Neutrophil (primary cell): Measurements from ENCODE around the gene DOCK3.

Experiments used
- H3K27ac ChIP-seq: fragments of 200-600 bp; sonication (generic); 2 replicates; pipeline ENCODE4 v1.5.1; 2016; ENCODE audit warnings: mild to moderate bottlenecking, moderate library complexity
- H3K27me3 ChIP-seq: fragments of 200-600 bp; sonication (generic); 2 replicates; pipeline ENCODE4 v1.6.0; 2016; ENCODE audit warnings: mild to moderate bottlenecking
- H3K36me3 ChIP-seq: fragments of 200-600 bp; sonication (generic); 2 replicates; pipeline ENCODE4 v1.5.1; 2017
- H3K4me1 ChIP-seq, 2 experiments: fragments of 200-600 bp in 1 of 2; sonication (generic) in 1 of 2; 1 replicate in 1 of 2; 2 replicates in 1 of 2; pipeline versions ENCODE4 v1.5.1 to v1.6.1; 2013 to 2016; ENCODE audit warnings: low read depth in 1 of 2, low read length in 1 of 2, mild to moderate bottlenecking in 1 of 2, moderate library complexity in 1 of 2; ENCODE audit not compliant: control insufficient read depth in 1 of 2, insufficient read depth in 1 of 2
- H3K4me3 ChIP-seq, 2 experiments: fragments of 200-600 bp in 1 of 2; sonication (generic) in 1 of 2; 1 replicate in 1 of 2; 2 replicates in 1 of 2; pipeline ENCODE4 v1.5.1; 2013 to 2016; ENCODE audit warnings: low read depth in 1 of 2, low read length in 1 of 2, mild to moderate bottlenecking in 1 of 2, moderate library complexity in 1 of 2
- H3K9me3 ChIP-seq: fragments of 200-600 bp; sonication (generic); 2 replicates; pipeline ENCODE4 v1.5.1; 2016
- CTCF ChIP-seq: fragments of 200-600 bp; sonication (generic); IDR thresholded peaks from 2 replicates; pipeline ENCODE4 v1.5.1; 2016; ENCODE audit warnings: antibody characterized with exemption

Gene DOCK3

GRCh38 chr3:51216291-51216690 is 541.6 kb downstream of the DOCK3 start:
- H3K4me1 ChIP-seq = no peaks in the 10 kb centered on the region
- H3K9me3 ChIP-seq = no peaks in the 10 kb centered on the region
- no peak for TF ChIP-seq CTCF
- no peaks in the 10 kb centered on the region for H3K27me3 ChIP-seq
- no peaks in the 10 kb centered on the region for H3K36me3 ChIP-seq
- H3K27ac ChIP-seq = no peak overlapping the region
- no peak overlapping the region for H3K4me3 ChIP-seq

GRCh38 chr3:51221959-51222358 is 547.2 kb downstream of the DOCK3 start:
- no peaks in the 10 kb centered on the region for H3K36me3 ChIP-seq
- no peaks in the 10 kb centered on the region for H3K9me3 ChIP-seq
- no peaks in the 10 kb centered on the region for H3K4me1 ChIP-seq
- H3K27me3 ChIP-seq = no peaks in the 10 kb centered on the region
- TF ChIP-seq CTCF = no peak
- H3K4me3 ChIP-seq = no peak overlapping the region
- H3K27ac ChIP-seq = no peak overlapping the region

GRCh38 chr3:51224283-51224682 is 549.6 kb downstream of the DOCK3 start:
- H3K36me3 ChIP-seq = no peaks in the 10 kb centered on the region
- no peak overlapping the region for H3K27ac ChIP-seq
- H3K4me3 ChIP-seq = no peak overlapping the region
- no peaks in the 10 kb centered on the region for H3K4me1 ChIP-seq
- TF ChIP-seq CTCF = no peak
- no peaks in the 10 kb centered on the region for H3K27me3 ChIP-seq
- H3K9me3 ChIP-seq = no peaks in the 10 kb centered on the region

GRCh38 chr3:51224843-51225242 is 550.1 kb downstream of the DOCK3 start:
- Histone ChIP-seq H3K9me3 (no peaks in the 10 kb centered on the region), H3K4me1 (no peaks in the 10 kb centered on the region), H3K27me3 (no peaks in the 10 kb centered on the region), H3K36me3 (no peaks in the 10 kb centered on the region), H3K4me3 (no peak overlapping the region), H3K27ac (no peak overlapping the region)
- TF ChIP-seq CTCF = no peak

GRCh38 chr3:51242939-51243338 is 568.2 kb downstream of the DOCK3 start:
- peak overlapping the region in 1 of 2 experiments; percentile 42 for H3K4me3 ChIP-seq

More at GRCh38 chr3:51242939-51243338, 568.2 kb downstream of the DOCK3 start:
- no peaks in the 10 kb centered on the region for H3K27me3 ChIP-seq
- no peaks in the 10 kb centered on the region for H3K9me3 ChIP-seq
- peak overlapping the region; percentile 80 for H3K27ac ChIP-seq
- no peaks in the 10 kb centered on the region for H3K36me3 ChIP-seq
- H3K4me1 ChIP-seq = peaks cover 14 to 31% of the 10 kb centered on the region in 2 experiments
- no peak for TF ChIP-seq CTCF
